ENCODE results near the gene IKZF1. TPM values are rescaled to one million over a fixed set of nuclear protein-coding genes. Genes with fewer than 3 reads are reported as not detected.

Gene IKZF1
- polyA plus RNA-seq, 6 donors from 2014 or later = 127 to 347 (median 205) TPM

- ATAC-seq (ENCODE audit: low read depth in 2 of 2) (peak; percentile 63 to 66), DNase-seq (peak; percentile 53)
- H3K27ac Mint-ChIP-seq = peak overlapping the region; percentile 29 to 90 (median 78)
Observed at GRCh38 chr7:50369143-50370026, 64.9 kb downstream of the IKZF1 start.

GRCh38 chr7:50370884-50371283 is 66.4 kb downstream of the IKZF1 start:
- Mint-ChIP-seq H3K27ac (peak overlapping the region; percentile 65 to 91 (median 85)), H3K4me1 (peaks cover 49 to 72% (median 59%) of the 10 kb centered on the region in 3 donors), H3K9me3 (peaks cover 1 to 9% (median 4%) of the 10 kb centered on the region in 7 donors), H3K4me3 (peak overlapping the region in 1 of 8 donors; percentile 65), H3K36me3 (peaks cover 26 to 37% of the 10 kb centered on the region in 2 donors), H3K27me3 (no peaks in the 10 kb centered on the region)
- DNase-seq (no peak), ATAC-seq (ENCODE audit: low read depth in 2 of 2) (no peak)

More at GRCh38 chr7:50369143-50370026, 64.9 kb downstream of the IKZF1 start:
- H3K4me1 Mint-ChIP-seq = peaks cover 47 to 72% (median 67%) of the 10 kb centered on the region in 3 donors
- peaks cover 31 to 35% of the 10 kb centered on the region in 2 donors for H3K36me3 Mint-ChIP-seq
- H3K9me3 Mint-ChIP-seq = peaks cover 1 to 9% (median 4%) of the 10 kb centered on the region in 7 donors
- H3K27me3 Mint-ChIP-seq = no peaks in the 10 kb centered on the region
- H3K4me3 Mint-ChIP-seq = no peak overlapping the region

- H3K4me1 Mint-ChIP-seq = peaks cover 53 to 75% (median 61%) of the 10 kb centered on the region in 3 donors
- DNase-seq (no peak), ATAC-seq (ENCODE audit: low read depth in 2 of 2) (no peak)
- peaks cover 25 to 44% of the 10 kb centered on the region in 2 donors for H3K36me3 Mint-ChIP-seq
- no peaks in the 10 kb centered on the region for H3K27me3 Mint-ChIP-seq
- H3K27ac Mint-ChIP-seq = peak overlapping the region; percentile 69 to 96 (median 90)
- peaks cover 1 to 9% (median 4%) of the 10 kb centered on the region in 7 donors for H3K9me3 Mint-ChIP-seq
- peak overlapping the region in 2 of 8 donors; percentile 24 to 31 for H3K4me3 Mint-ChIP-seq
Observed at GRCh38 chr7:50371551-50372021, 67.1 kb downstream of the IKZF1 start.

- peaks cover 1 to 9% (median 4%) of the 10 kb centered on the region in 7 donors for H3K9me3 Mint-ChIP-seq
- peaks cover 26 to 43% of the 10 kb centered on the region in 2 donors for H3K36me3 Mint-ChIP-seq
Observed at GRCh38 chr7:50372923-50373322, 68.4 kb downstream of the IKZF1 start.

GRCh38 chr7:50376056-50376820 is 71.7 kb downstream of the IKZF1 start:
- Mint-ChIP-seq H3K27me3 (no peaks in the 10 kb centered on the region), H3K9me3 (no peaks in the 10 kb centered on the region), H3K36me3 (peaks cover 38% of the 10 kb centered on the region in 2 donors), H3K4me1 (peaks cover 57 to 89% (median 68%) of the 10 kb centered on the region in 3 donors), H3K4me3 (peak overlapping the region in 3 of 8 donors; percentile 2 to 63 (median 45)), H3K27ac (peak overlapping the region; percentile 51 to 96 (median 90))
- DNase-seq (no peak), ATAC-seq (ENCODE audit: low read depth in 2 of 2) (no peak)

More at GRCh38 chr7:50372923-50373322, 68.4 kb downstream of the IKZF1 start:
- no peaks in the 10 kb centered on the region for H3K27me3 Mint-ChIP-seq
- peak; percentile 24 to 38 for ATAC-seq (ENCODE audit: low read depth in 2 of 2)
- DNase-seq = no peak
- peaks cover 45 to 78% (median 55%) of the 10 kb centered on the region in 3 donors for H3K4me1 Mint-ChIP-seq
- peak overlapping the region; percentile 63 to 94 (median 90) for H3K27ac Mint-ChIP-seq
- H3K4me3 Mint-ChIP-seq = peak overlapping the region in 3 of 8 donors; percentile 1 to 83 (median 70)

GRCh38 chr7:50377356-50377755 is 72.8 kb downstream of the IKZF1 start:
- no peak for DNase-seq
- ATAC-seq (ENCODE audit: low read depth in 2 of 2) = no peak
- Mint-ChIP-seq H3K4me1 (peaks cover 56 to 89% (median 68%) of the 10 kb centered on the region in 3 donors), H3K4me3 (peak overlapping the region in 2 of 8 donors; percentile 54 to 57), H3K9me3 (no peaks in the 10 kb centered on the region), H3K36me3 (peaks cover 28 to 32% of the 10 kb centered on the region in 2 donors), H3K27me3 (no peaks in the 10 kb centered on the region), H3K27ac (peak overlapping the region; percentile 61 to 94 (median 86))

GRCh38 chr7:50379082-50379481 is 74.6 kb downstream of the IKZF1 start:
- ATAC-seq (ENCODE audit: low read depth in 2 of 2) (no peak), DNase-seq (no peak)
- Mint-ChIP-seq H3K27me3 (no peaks in the 10 kb centered on the region), H3K9me3 (no peaks in the 10 kb centered on the region), H3K36me3 (peaks cover 30 to 38% of the 10 kb centered on the region in 2 donors), H3K27ac (peak overlapping the region; percentile 66 to 97 (median 88)), H3K4me1 (peaks cover 53 to 89% (median 70%) of the 10 kb centered on the region in 3 donors), H3K4me3 (peak overlapping the region in 1 of 8 donors; percentile 29)

- no peak for DNase-seq
- no peaks in the 10 kb centered on the region for H3K9me3 Mint-ChIP-seq
- no peak overlapping the region for H3K4me3 Mint-ChIP-seq
- peak overlapping the region; percentile 66 to 97 (median 88) for H3K27ac Mint-ChIP-seq
- ATAC-seq (ENCODE audit: low read depth in 2 of 2) = peak; percentile 49 to 54
- H3K4me1 Mint-ChIP-seq = peaks cover 56 to 89% (median 74%) of the 10 kb centered on the region in 3 donors
- no peaks in the 10 kb centered on the region for H3K27me3 Mint-ChIP-seq
- H3K36me3 Mint-ChIP-seq = peaks cover 34 to 43% of the 10 kb centered on the region in 2 donors
Observed at GRCh38 chr7:50379539-50379938, 75.0 kb downstream of the IKZF1 start.

- H3K9me3 Mint-ChIP-seq = no peaks in the 10 kb centered on the region
- no peak for DNase-seq
- peak overlapping the region in 5 of 6 donors; percentile 68 to 94 (median 82) for H3K27ac Mint-ChIP-seq
- peak overlapping the region in 2 of 8 donors; percentile 7 to 15 for H3K4me3 Mint-ChIP-seq
- no peak for ATAC-seq (ENCODE audit: low read depth in 2 of 2)
- H3K36me3 Mint-ChIP-seq = peaks cover 35 to 38% of the 10 kb centered on the region in 2 donors
- H3K4me1 Mint-ChIP-seq = peaks cover 52 to 83% (median 68%) of the 10 kb centered on the region in 3 donors
- no peaks in the 10 kb centered on the region for H3K27me3 Mint-ChIP-seq
Observed at GRCh38 chr7:50382455-50382854, 77.9 kb downstream of the IKZF1 start.

- no peaks in the 10 kb centered on the region for H3K9me3 Mint-ChIP-seq
- no peak overlapping the region for H3K4me3 Mint-ChIP-seq
- ATAC-seq (ENCODE audit: low read depth in 2 of 2) = no peak
- peak overlapping the region in 3 of 6 donors; percentile 15 to 97 (median 76) for H3K27ac Mint-ChIP-seq
- no peaks in the 10 kb centered on the region for H3K27me3 Mint-ChIP-seq
- peaks cover 45 to 62% of the 10 kb centered on the region in 2 donors for H3K36me3 Mint-ChIP-seq
- peaks cover 58 to 83% (median 67%) of the 10 kb centered on the region in 3 donors for H3K4me1 Mint-ChIP-seq
- no peak for DNase-seq
Observed at GRCh38 chr7:50387351-50387750, 82.8 kb downstream of the IKZF1 start.

GRCh38 chr7:50389961-50390360 is 85.4 kb downstream of the IKZF1 start:
- Mint-ChIP-seq H3K36me3 (peaks cover 53 to 58% of the 10 kb centered on the region in 2 donors), H3K9me3 (no peaks in the 10 kb centered on the region), H3K27ac (peak overlapping the region; percentile 80 to 97 (median 95)), H3K4me3 (peak overlapping the region in 3 of 8 donors; percentile 7 to 49 (median 41)), H3K27me3 (no peaks in the 10 kb centered on the region), H3K4me1 (peaks cover 59 to 82% (median 70%) of the 10 kb centered on the region in 3 donors)
- ATAC-seq (ENCODE audit: low read depth in 2 of 2) (no peak), DNase-seq (no peak)

- peaks cover 57 to 64% of the 10 kb centered on the region in 2 donors for H3K36me3 Mint-ChIP-seq
- peak overlapping the region; percentile 13 to 97 (median 93) for H3K27ac Mint-ChIP-seq
- H3K4me3 Mint-ChIP-seq = peak overlapping the region in 5 of 8 donors; percentile 11 to 83 (median 65)
- ATAC-seq (ENCODE audit: low read depth in 2 of 2) (no peak), DNase-seq (no peak)
- H3K27me3 Mint-ChIP-seq = no peaks in the 10 kb centered on the region
- H3K9me3 Mint-ChIP-seq = peaks cover 0 to 7% (median 3%) of the 10 kb centered on the region in 7 donors
- peaks cover 65 to 84% (median 75%) of the 10 kb centered on the region in 3 donors for H3K4me1 Mint-ChIP-seq
Observed at GRCh38 chr7:50391386-50391785, 86.9 kb downstream of the IKZF1 start.

Measured in naive B cell (primary cell).